Measurements from ENCODE around the gene RASL12.

- TF ChIP-seq L3MBTL2 (conservative IDR thresholded peaks at IDR 0.05) (no peak), ARNT (IDR thresholded peaks at IDR 0.05) (no peak), TARDBP (IDR thresholded peaks at IDR 0.05) (no peak), BHLHE40 (IDR thresholded peaks at IDR 0.05; ENCODE audit: borderline replicate concordance) (no peak), ZNF384 (IDR thresholded peaks at IDR 0.05) (no peak), FOXK2 (IDR thresholded peaks at IDR 0.05) (no peak), FOXM1 (IDR thresholded peaks at IDR 0.05; ENCODE audit: borderline replicate concordance) (no peak), FOXA1 (IDR thresholded peaks at IDR 0.05) (no peak), SP1 (IDR thresholded peaks at IDR 0.05) (no peak), SUZ12 (IDR thresholded peaks at IDR 0.05) (no peak), ELF4 (IDR thresholded peaks at IDR 0.05) (no peak)
These were observed 17.5 kb upstream of the RASL12 start for GRCh38 chr15:65085207-65085753.

Measured in HEK293T (cell line).